ENCODE results near the gene PSME4. TPM values are rescaled to one million over a fixed set of nuclear protein-coding genes. Genes with fewer than 3 reads are reported as not detected.

PSME4 gene
- total RNA-seq, 1 donor from 2014 or later = 45.3 TPM

- H3K4me3 Mint-ChIP-seq (ENCODE audit: unreplicated experiment) = no peak overlapping the region
- H3K4me1 Mint-ChIP-seq (ENCODE audit: low read depth) = peaks cover 21% of the 10 kb centered on the region
- H3K9me3 Mint-ChIP-seq (ENCODE audit: low read depth) = no peaks in the 10 kb centered on the region
- H3K36me3 Mint-ChIP-seq (ENCODE audit: low read depth) = peaks cover 27% of the 10 kb centered on the region
- no peak for TF ChIP-seq CTCF (IDR thresholded peaks at IDR 0.05)
- H3K27me3 Mint-ChIP-seq (ENCODE audit: low read depth) = no peaks in the 10 kb centered on the region
- DNase-seq (ENCODE audit: low spot score) = no peak
- H3K27ac Mint-ChIP-seq (ENCODE audit: unreplicated experiment) = no peak overlapping the region
Observed at GRCh38 chr2:53881986-53882385, 88.8 kb downstream of the PSME4 start.

GRCh38 chr2:53881360-53881759 lies 89.4 kb downstream of the PSME4 start:
- Mint-ChIP-seq H3K4me1 (ENCODE audit: low read depth) (peaks cover 21% of the 10 kb centered on the region), H3K4me3 (ENCODE audit: unreplicated experiment) (no peak overlapping the region), H3K27me3 (ENCODE audit: low read depth) (no peaks in the 10 kb centered on the region), H3K36me3 (ENCODE audit: low read depth) (peaks cover 23% of the 10 kb centered on the region), H3K27ac (ENCODE audit: unreplicated experiment) (no peak overlapping the region), H3K9me3 (ENCODE audit: low read depth) (no peaks in the 10 kb centered on the region)
- DNase-seq (ENCODE audit: low spot score) = no peak
- no peak for TF ChIP-seq CTCF (IDR thresholded peaks at IDR 0.05)

GRCh38 chr2:53880756-53881155 lies 90.0 kb downstream of the PSME4 start:
- H3K36me3 Mint-ChIP-seq (ENCODE audit: low read depth) = peaks cover 23% of the 10 kb centered on the region
- H3K4me1 Mint-ChIP-seq (ENCODE audit: low read depth) = peaks cover 21% of the 10 kb centered on the region
- H3K27ac Mint-ChIP-seq (ENCODE audit: unreplicated experiment) = peak overlapping the region; percentile 54
- no peak for TF ChIP-seq CTCF (IDR thresholded peaks at IDR 0.05)
- no peak for DNase-seq (ENCODE audit: low spot score)
- no peak overlapping the region for H3K4me3 Mint-ChIP-seq (ENCODE audit: unreplicated experiment)
- no peaks in the 10 kb centered on the region for H3K9me3 Mint-ChIP-seq (ENCODE audit: low read depth)
- no peaks in the 10 kb centered on the region for H3K27me3 Mint-ChIP-seq (ENCODE audit: low read depth)

GRCh38 chr2:53877556-53877955 lies 93.2 kb downstream of the PSME4 start:
- DNase-seq (ENCODE audit: low spot score) = no peak
- Mint-ChIP-seq H3K27me3 (ENCODE audit: low read depth) (no peaks in the 10 kb centered on the region), H3K9me3 (ENCODE audit: low read depth) (no peaks in the 10 kb centered on the region), H3K27ac (ENCODE audit: unreplicated experiment) (peak overlapping the region; percentile 0), H3K4me3 (ENCODE audit: unreplicated experiment) (no peak overlapping the region), H3K4me1 (ENCODE audit: low read depth) (peaks cover 21% of the 10 kb centered on the region), H3K36me3 (ENCODE audit: low read depth) (peaks cover 18% of the 10 kb centered on the region)
- TF ChIP-seq CTCF (IDR thresholded peaks at IDR 0.05) = no peak

- Mint-ChIP-seq H3K27me3 (ENCODE audit: low read depth) (no peaks in the 10 kb centered on the region), H3K36me3 (ENCODE audit: low read depth) (peaks cover 17% of the 10 kb centered on the region), H3K4me3 (ENCODE audit: unreplicated experiment) (no peak overlapping the region), H3K4me1 (ENCODE audit: low read depth) (peaks cover 21% of the 10 kb centered on the region), H3K9me3 (ENCODE audit: low read depth) (no peaks in the 10 kb centered on the region), H3K27ac (ENCODE audit: unreplicated experiment) (no peak overlapping the region)
- no peak for TF ChIP-seq CTCF (IDR thresholded peaks at IDR 0.05)
- DNase-seq (ENCODE audit: low spot score) = no peak
Observed at GRCh38 chr2:53877112-53877511, 93.7 kb downstream of the PSME4 start.
